HepG2 (cell line): ENCODE results near the gene GRK5. TPM values are rescaled to one million over a fixed set of nuclear protein-coding genes. Genes with fewer than 3 reads are reported as not detected.

ENCODE experiments used
- AFF4 ChIP-seq: sonication (generic); formaldehyde crosslinking; IDR thresholded peaks from 2 replicates; pipeline ENCODE4 v1.4.0; 2020; ENCODE audit warnings: missing genetic modification reagents
- AGO1 ChIP-seq: fragments of 200-400 bp; formaldehyde crosslinking; IDR thresholded peaks from 2 replicates; pipeline ENCODE4 v1.6.1; 2017; ENCODE audit warnings: mild to moderate bottlenecking, low read depth, low read length, moderate library complexity; ENCODE audit not compliant: poor library complexity, severe bottlenecking
- ATAD3A ChIP-seq: sonication (generic); formaldehyde crosslinking; IDR thresholded peaks from 2 replicates; pipeline ENCODE4 v1.4.0; 2020; ENCODE audit warnings: missing genetic modification reagents
- BATF2 ChIP-seq: sonication (generic); formaldehyde crosslinking; IDR thresholded peaks from 2 replicates; pipeline ENCODE4 v1.8.0; 2022; ENCODE audit warnings: mild to moderate bottlenecking, missing genetic modification reagents, moderate library complexity
- BORCS8-MEF2B ChIP-seq: sonication (generic); formaldehyde crosslinking; IDR thresholded peaks from 2 replicates; pipeline ENCODE4 v1.8.0; 2022; ENCODE audit warnings: mild to moderate bottlenecking, missing genetic modification reagents
- EED ChIP-seq: sonication (generic); formaldehyde crosslinking; IDR thresholded peaks from 2 replicates; pipeline ENCODE4 v1.5.0; 2020; ENCODE audit warnings: mild to moderate bottlenecking, missing genetic modification reagents
- FLYWCH1 ChIP-seq: sonication (generic); formaldehyde crosslinking; IDR thresholded peaks from 2 replicates; pipeline ENCODE4 v1.8.1; 2023; ENCODE audit warnings: mild to moderate bottlenecking, missing genetic modification reagents
- FOXJ3 ChIP-seq: sonication (generic); formaldehyde crosslinking; IDR thresholded peaks from 2 replicates; pipeline ENCODE4 v1.4.0; 2020; ENCODE audit warnings: missing genetic modification reagents, mild to moderate bottlenecking, borderline replicate concordance
- GATAD2A ChIP-seq: IDR thresholded peaks from 2 replicates; pipeline ENCODE4 v1.6.1; 2016
- GPN1 ChIP-seq: sonication (generic); formaldehyde crosslinking; IDR thresholded peaks from 2 replicates; pipeline ENCODE4 v1.5.1; 2020; ENCODE audit warnings: missing genetic modification reagents, borderline replicate concordance
- HCFC1 ChIP-seq: fragments of 150-350 bp; IDR thresholded peaks from 2 replicates; pipeline ENCODE4 v1.6.1; 2014; ENCODE audit warnings: low read depth, low read length
- SAP130 ChIP-seq: IDR thresholded peaks from 2 replicates; pipeline ENCODE4 v1.6.1; 2016; ENCODE audit warnings: low read depth
- ZNF318 ChIP-seq: sonication (generic); formaldehyde crosslinking; IDR thresholded peaks from 2 replicates; pipeline ENCODE4 v1.4.0; 2020; ENCODE audit warnings: mild to moderate bottlenecking, missing genetic modification reagents
- ZNF33B ChIP-seq: sonication (generic); formaldehyde crosslinking; IDR thresholded peaks from 2 replicates; pipeline ENCODE4 v1.5.1; 2020; ENCODE audit warnings: mild to moderate bottlenecking, missing genetic modification reagents
- ZNF547 ChIP-seq: sonication (generic); formaldehyde crosslinking; IDR thresholded peaks from 2 replicates; pipeline ENCODE4 v1.5.1; 2020; ENCODE audit warnings: mild to moderate bottlenecking, missing genetic modification reagents
- ZNF790 ChIP-seq: sonication (generic); formaldehyde crosslinking; IDR thresholded peaks from 2 replicates; pipeline ENCODE4 v1.8.0; 2022; ENCODE audit warnings: missing genetic modification reagents, mild to moderate bottlenecking, borderline replicate concordance
- ZNF883 ChIP-seq: sonication (generic); formaldehyde crosslinking; IDR thresholded peaks from 2 replicates; pipeline ENCODE4 v1.5.1; 2020; ENCODE audit warnings: mild to moderate bottlenecking, missing genetic modification reagents; ENCODE audit errors: not compliant biosample characterization
- polyA plus RNA-seq, 8 experiments: library from polyadenylated mRNA; depleted of rRNA in 3 of 8; stranded (reverse) in 7 of 8; unstranded in 1 of 8; fragments of >200 nt; fragmentation: Illumina TruSeq in 4 of 8; extraction: Trizol in 4 of 8; gene quantifications; 2 replicates each; pipeline versions ENCODE4 v1.2.1 to v1.2.3, GENCODE V29; 2011 to 2016; ENCODE audit warnings: low read depth in 4 of 8, missing spikeins in 1 of 8, mixed read lengths in 1 of 8; ENCODE audit not compliant: insufficient read depth in 1 of 8
- total RNA-seq, 5 experiments: library from RNA; depleted of rRNA; stranded (reverse); fragments of >200 nt; fragmentation: Illumina TruSeq; extraction: Trizol; gene quantifications; 2 replicates each; pipeline ENCODE4 v1.2.3, GENCODE V29; 2016; ENCODE audit warnings: low read depth in 1 of 5

The GRK5 gene
- total and polyA plus RNA-seq, 2 of the 13 experiments (the other 11 are each of a cell fraction or from before 2014, with no cell fraction given), result 10.4 to 12.6 TPM

GRCh38 chr10:119323085-119324016, 116.0 kb downstream of the GRK5 start (continued):
- TF ChIP-seq AGO1 (no peak), HCFC1 (no peak), SAP130 (CRISPR knock-in tag) (peak; percentile 33), FLYWCH1 (CRISPR knock-in tag) (no peak), ZNF33B (CRISPR knock-in tag) (0 out of 2 replicates have a peak, but pooled peaks have one; percentile 42), ZNF318 (CRISPR knock-in tag) (0 out of 2 replicates have a peak, but pooled peaks have one; percentile 39), ZNF883 (peak; percentile 53), GPN1 (CRISPR knock-in tag) (no peak), FOXJ3 (no peak), EED (CRISPR knock-in tag) (no peak), BATF2 (CRISPR knock-in tag) (no peak), ZNF790 (no peak), AFF4 (no peak), ATAD3A (CRISPR knock-in tag) (no peak), BORCS8-MEF2B (no peak), ZNF547 (CRISPR knock-in tag) (0 out of 2 replicates have a peak, but pooled peaks have one; percentile 42), GATAD2A (CRISPR knock-in tag) (peak; percentile 48)
